ENCODE data around the gene BCL2L2.

The BCL2L2 gene

GRCh38 chr14:23301969-23302289, 4.7 kb upstream of the BCL2L2 start (continued):
- TF ChIP-seq ZNF707 (tag by site-specific recombination; IDR thresholded peaks at IDR 0.05) (no peak), SCRT1 (tag by site-specific recombination; IDR thresholded peaks at IDR 0.05; ENCODE audit: borderline replicate concordance) (no peak), ZNF335 (tag by site-specific recombination; conservative IDR thresholded peaks at IDR 0.05) (0 out of 2 replicates have a peak, but pooled peaks have one; percentile 44), GLI2 (tag by site-specific recombination; IDR thresholded peaks at IDR 0.05; ENCODE audit: borderline replicate concordance, low read depth) (no peak), ZFP69B (tag by site-specific recombination; IDR thresholded peaks at IDR 0.05) (peak; percentile 35; the same call in 1 of the 2 replicates), ZNF449 (tag by site-specific recombination; IDR thresholded peaks at IDR 0.05) (peak; percentile 38; the same call in 1 of the 2 replicates), MEIS1 (CRISPR knock-in tag; IDR thresholded peaks at IDR 0.05; ENCODE audit: borderline replicate concordance) (no peak), OVOL3 (tag by site-specific recombination; IDR thresholded peaks at IDR 0.05) (0 out of 2 replicates have a peak, but pooled peaks have one; percentile 49), ZNF274 (IDR thresholded peaks at IDR 0.05; ENCODE audit: low read length) (no peak), ZNF274 (tag by site-specific recombination; IDR thresholded peaks at IDR 0.05; ENCODE audit: borderline replicate concordance) (no peak), ZNF792 (tag by site-specific recombination; IDR thresholded peaks at IDR 0.05) (no peak), ZNF19 (tag by site-specific recombination; IDR thresholded peaks at IDR 0.05; ENCODE audit: low read depth) (no peak), KLF7 (tag by site-specific recombination; IDR thresholded peaks at IDR 0.05; ENCODE audit: borderline replicate concordance) (peak; percentile 88), WT1 (tag by site-specific recombination; IDR thresholded peaks at IDR 0.05) (peak; percentile 30; the same call in 1 of the 2 replicates), ZNF544 (tag by site-specific recombination; IDR thresholded peaks at IDR 0.05) (no peak), BCL11B (tag by site-specific recombination; IDR thresholded peaks at IDR 0.05; ENCODE audit: low read depth) (peak; percentile 67; the same call in 1 of the 2 replicates), ZNF843 (tag by site-specific recombination; IDR thresholded peaks at IDR 0.05) (peak; percentile 50), ZNF184 (tag by site-specific recombination; IDR thresholded peaks at IDR 0.05) (no peak), REPIN1 (tag by site-specific recombination; IDR thresholded peaks at IDR 0.05; ENCODE audit: low read depth) (peak; percentile 78; the same call in 1 of the 2 replicates), SP2 (tag by site-specific recombination; IDR thresholded peaks at IDR 0.05) (peak; percentile 51), ZNF394 (tag by site-specific recombination; IDR thresholded peaks at IDR 0.05; ENCODE audit: borderline replicate concordance) (peak; percentile 20; the same call in 1 of the 2 replicates), KLF9 (tag by site-specific recombination; IDR thresholded peaks at IDR 0.05; ENCODE audit: low read depth) (peak; percentile 67), ZNF548 (tag by site-specific recombination; IDR thresholded peaks at IDR 0.05) (peak; percentile 66), HOXC10 (CRISPR knock-in tag; IDR thresholded peaks at IDR 0.05) (no peak), ZNF211 (tag by site-specific recombination; IDR thresholded peaks at IDR 0.05; ENCODE audit: low read depth) (no peak), ZNF248 (tag by site-specific recombination; IDR thresholded peaks at IDR 0.05) (no peak)
- TF ChIP-seq, protein P1, sequence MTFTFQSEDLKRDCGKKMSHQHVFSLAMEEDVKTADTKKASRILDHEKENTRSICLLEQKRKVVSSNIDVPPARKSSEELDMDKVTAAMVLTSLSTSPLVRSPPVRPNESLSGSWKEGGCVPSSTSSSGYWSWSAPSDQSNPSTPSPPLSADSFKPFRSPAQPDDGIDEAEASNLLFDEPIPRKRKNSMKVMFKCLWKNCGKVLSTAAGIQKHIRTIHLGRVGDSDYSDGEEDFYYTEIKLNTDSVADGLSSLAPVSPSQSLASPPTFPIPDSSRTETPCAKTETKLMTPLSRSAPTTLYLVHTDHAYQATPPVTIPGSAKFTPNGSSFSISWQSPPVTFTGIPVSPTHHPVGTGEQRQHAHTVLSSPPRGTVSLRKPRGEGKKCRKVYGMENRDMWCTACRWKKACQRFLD (tag by site-specific recombination; IDR thresholded peaks at IDR 0.05): peak; percentile 89
- TF ChIP-seq, protein P2, sequence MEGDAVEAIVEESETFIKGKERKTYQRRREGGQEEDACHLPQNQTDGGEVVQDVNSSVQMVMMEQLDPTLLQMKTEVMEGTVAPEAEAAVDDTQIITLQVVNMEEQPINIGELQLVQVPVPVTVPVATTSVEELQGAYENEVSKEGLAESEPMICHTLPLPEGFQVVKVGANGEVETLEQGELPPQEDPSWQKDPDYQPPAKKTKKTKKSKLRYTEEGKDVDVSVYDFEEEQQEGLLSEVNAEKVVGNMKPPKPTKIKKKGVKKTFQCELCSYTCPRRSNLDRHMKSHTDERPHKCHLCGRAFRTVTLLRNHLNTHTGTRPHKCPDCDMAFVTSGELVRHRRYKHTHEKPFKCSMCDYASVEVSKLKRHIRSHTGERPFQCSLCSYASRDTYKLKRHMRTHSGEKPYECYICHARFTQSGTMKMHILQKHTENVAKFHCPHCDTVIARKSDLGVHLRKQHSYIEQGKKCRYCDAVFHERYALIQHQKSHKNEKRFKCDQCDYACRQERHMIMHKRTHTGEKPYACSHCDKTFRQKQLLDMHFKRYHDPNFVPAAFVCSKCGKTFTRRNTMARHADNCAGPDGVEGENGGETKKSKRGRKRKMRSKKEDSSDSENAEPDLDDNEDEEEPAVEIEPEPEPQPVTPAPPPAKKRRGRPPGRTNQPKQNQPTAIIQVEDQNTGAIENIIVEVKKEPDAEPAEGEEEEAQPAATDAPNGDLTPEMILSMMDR (tag by site-specific recombination; IDR thresholded peaks at IDR 0.05): peak; percentile 12; the same call in 1 of the 2 replicates
- TF ChIP-seq, protein P3, sequence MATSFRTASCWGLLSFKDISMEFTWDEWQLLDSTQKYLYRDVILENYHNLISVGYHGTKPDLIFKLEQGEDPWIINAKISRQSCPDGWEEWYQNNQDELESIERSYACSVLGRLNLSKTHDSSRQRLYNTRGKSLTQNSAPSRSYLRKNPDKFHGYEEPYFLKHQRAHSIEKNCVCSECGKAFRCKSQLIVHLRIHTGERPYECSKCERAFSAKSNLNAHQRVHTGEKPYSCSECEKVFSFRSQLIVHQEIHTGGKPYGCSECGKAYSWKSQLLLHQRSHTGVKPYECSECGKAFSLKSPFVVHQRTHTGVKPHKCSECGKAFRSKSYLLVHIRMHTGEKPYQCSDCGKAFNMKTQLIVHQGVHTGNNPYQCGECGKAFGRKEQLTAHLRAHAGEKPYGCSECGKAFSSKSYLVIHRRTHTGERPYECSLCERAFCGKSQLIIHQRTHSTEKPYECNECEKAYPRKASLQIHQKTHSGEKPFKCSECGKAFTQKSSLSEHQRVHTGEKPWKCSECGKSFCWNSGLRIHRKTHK (tag by site-specific recombination; IDR thresholded peaks at IDR 0.05): no peak
- TF ChIP-seq, protein P4, sequence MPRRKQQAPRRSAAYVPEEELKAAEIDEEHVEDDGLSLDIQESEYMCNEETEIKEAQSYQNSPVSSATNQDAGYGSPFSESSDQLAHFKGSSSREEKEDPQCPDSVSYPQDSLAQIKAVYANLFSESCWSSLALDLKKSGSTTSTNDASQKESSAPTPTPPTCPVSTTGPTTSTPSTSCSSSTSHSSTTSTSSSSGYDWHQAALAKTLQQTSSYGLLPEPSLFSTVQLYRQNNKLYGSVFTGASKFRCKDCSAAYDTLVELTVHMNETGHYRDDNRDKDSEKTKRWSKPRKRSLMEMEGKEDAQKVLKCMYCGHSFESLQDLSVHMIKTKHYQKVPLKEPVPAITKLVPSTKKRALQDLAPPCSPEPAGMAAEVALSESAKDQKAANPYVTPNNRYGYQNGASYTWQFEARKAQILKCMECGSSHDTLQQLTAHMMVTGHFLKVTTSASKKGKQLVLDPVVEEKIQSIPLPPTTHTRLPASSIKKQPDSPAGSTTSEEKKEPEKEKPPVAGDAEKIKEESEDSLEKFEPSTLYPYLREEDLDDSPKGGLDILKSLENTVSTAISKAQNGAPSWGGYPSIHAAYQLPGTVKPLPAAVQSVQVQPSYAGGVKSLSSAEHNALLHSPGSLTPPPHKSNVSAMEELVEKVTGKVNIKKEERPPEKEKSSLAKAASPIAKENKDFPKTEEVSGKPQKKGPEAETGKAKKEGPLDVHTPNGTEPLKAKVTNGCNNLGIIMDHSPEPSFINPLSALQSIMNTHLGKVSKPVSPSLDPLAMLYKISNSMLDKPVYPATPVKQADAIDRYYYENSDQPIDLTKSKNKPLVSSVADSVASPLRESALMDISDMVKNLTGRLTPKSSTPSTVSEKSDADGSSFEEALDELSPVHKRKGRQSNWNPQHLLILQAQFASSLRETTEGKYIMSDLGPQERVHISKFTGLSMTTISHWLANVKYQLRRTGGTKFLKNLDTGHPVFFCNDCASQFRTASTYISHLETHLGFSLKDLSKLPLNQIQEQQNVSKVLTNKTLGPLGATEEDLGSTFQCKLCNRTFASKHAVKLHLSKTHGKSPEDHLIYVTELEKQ (tag by site-specific recombination; IDR thresholded peaks at IDR 0.05; ENCODE audit: borderline replicate concordance): peak; percentile 44; the same call in 1 of the 2 replicates
- TF ChIP-seq, protein P5, sequence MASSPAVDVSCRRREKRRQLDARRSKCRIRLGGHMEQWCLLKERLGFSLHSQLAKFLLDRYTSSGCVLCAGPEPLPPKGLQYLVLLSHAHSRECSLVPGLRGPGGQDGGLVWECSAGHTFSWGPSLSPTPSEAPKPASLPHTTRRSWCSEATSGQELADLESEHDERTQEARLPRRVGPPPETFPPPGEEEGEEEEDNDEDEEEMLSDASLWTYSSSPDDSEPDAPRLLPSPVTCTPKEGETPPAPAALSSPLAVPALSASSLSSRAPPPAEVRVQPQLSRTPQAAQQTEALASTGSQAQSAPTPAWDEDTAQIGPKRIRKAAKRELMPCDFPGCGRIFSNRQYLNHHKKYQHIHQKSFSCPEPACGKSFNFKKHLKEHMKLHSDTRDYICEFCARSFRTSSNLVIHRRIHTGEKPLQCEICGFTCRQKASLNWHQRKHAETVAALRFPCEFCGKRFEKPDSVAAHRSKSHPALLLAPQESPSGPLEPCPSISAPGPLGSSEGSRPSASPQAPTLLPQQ (tag by site-specific recombination; IDR thresholded peaks at IDR 0.05): peak; percentile 59

Measured in HEK293 (cell line).